ENCODE measurements around the gene TMEM150B.

The TMEM150B gene

GRCh38 chr19:55305491-55305890, 19.6 kb downstream of the TMEM150B start:
- DNase-seq (ENCODE audit: low spot score): peak; percentile 77

GRCh38 chr19:55304980-55305379, 20.2 kb downstream of the TMEM150B start:
- DNase-seq (ENCODE audit: low spot score): no peak

GRCh38 chr19:55304279-55304978, 20.7 kb downstream of the TMEM150B start:
- peak; percentile 93 for DNase-seq (ENCODE audit: low spot score)

GRCh38 chr19:55303477-55303876, 21.7 kb downstream of the TMEM150B start:
- no peak for DNase-seq (ENCODE audit: low spot score)

GRCh38 chr19:55302318-55302703, 22.8 kb downstream of the TMEM150B start:
- DNase-seq (ENCODE audit: low spot score): no peak

- peak; percentile 99 for DNase-seq (ENCODE audit: low spot score)
Measured at GRCh38 chr19:55301459-55302317, 23.5 kb downstream of the TMEM150B start.

- DNase-seq (ENCODE audit: low spot score): no peak
Measured at GRCh38 chr19:55300886-55301458, 24.2 kb downstream of the TMEM150B start.

- DNase-seq (ENCODE audit: low spot score): no peak
Measured at GRCh38 chr19:55299991-55300390, 25.1 kb downstream of the TMEM150B start.

- DNase-seq (ENCODE audit: low spot score): no peak
Measured at GRCh38 chr19:55297267-55297666, 27.9 kb downstream of the TMEM150B start.

GRCh38 chr19:55289117-55289796, 35.9 kb downstream of the TMEM150B start:
- no peak for DNase-seq (ENCODE audit: low spot score)

- DNase-seq (ENCODE audit: low spot score): no peak
Measured at GRCh38 chr19:55287361-55288079, 37.6 kb downstream of the TMEM150B start.

GRCh38 chr19:55285229-55285890, 39.8 kb downstream of the TMEM150B start:
- DNase-seq (ENCODE audit: low spot score): no peak

- DNase-seq (ENCODE audit: low spot score): no peak
Measured at GRCh38 chr19:55284405-55285058, 40.6 kb downstream of the TMEM150B start.

- no peak for DNase-seq (ENCODE audit: low spot score)
Measured at GRCh38 chr19:55283548-55284377, 41.4 kb downstream of the TMEM150B start, which contains the start of gene BRSK1. TSS of gene BRSK1 (plus strand) at chr19:55283997. CDS start at chr19:55284443, 446 bp downstream.

GRCh38 chr19:55279770-55280643, 45.1 kb downstream of the TMEM150B start, which contains the start of gene HSPBP1:
TSS of gene HSPBP1 (minus strand) at chr19:55280110. CDS start at chr19:55279608, 502 bp downstream.
- peak; percentile 94 for DNase-seq (ENCODE audit: low spot score)

- DNase-seq (ENCODE audit: low spot score): no peak
Measured at GRCh38 chr19:55279340-55279739, 45.8 kb downstream of the TMEM150B start.

GRCh38 chr19:55278391-55279135, 46.6 kb downstream of the TMEM150B start:
- DNase-seq (ENCODE audit: low spot score): no peak

- DNase-seq (ENCODE audit: low spot score): no peak
Measured at GRCh38 chr19:55277494-55277893, 47.6 kb downstream of the TMEM150B start.

Measured in HuH-7 (cell line).